ENCODE measurements around the gene ERCC5.

ERCC5 gene

GRCh38 chr13:102909971-102910370 is 64.1 kb downstream of the ERCC5 start:
- no peak for DNase-seq
- in situ Hi-C loops (cut with MboI; ENCODE audit: low pct_unique_long_range_greater_than_20kb, low sequenced_read_pairs): loop anchor here (25.0 kb wide), 1 partner anchor 227 kb away; no protein-coding TSS in a partner anchor

- no peak for DNase-seq
- in situ Hi-C loops (cut with MboI; ENCODE audit: low pct_unique_long_range_greater_than_20kb, low sequenced_read_pairs): loop anchor here (25.0 kb wide), 1 partner anchor 226 kb away; no protein-coding TSS in a partner anchor
Observed at GRCh38 chr13:102911336-102911735, 65.5 kb downstream of the ERCC5 start.

GRCh38 chr13:102912599-102912998 is 66.8 kb downstream of the ERCC5 start:
- in situ Hi-C loops (cut with MboI; ENCODE audit: low pct_unique_long_range_greater_than_20kb, low sequenced_read_pairs): loop anchor here (25.0 kb wide), 1 partner anchor 225 kb away; no protein-coding TSS in a partner anchor

GRCh38 chr13:102913914-102914313 is 68.1 kb downstream of the ERCC5 start:
- no peak for DNase-seq
- in situ Hi-C loops (cut with MboI; ENCODE audit: low pct_unique_long_range_greater_than_20kb, low sequenced_read_pairs): loop anchor here (25.0 kb wide), 1 partner anchor 223 kb away; no protein-coding TSS in a partner anchor

More at GRCh38 chr13:102912599-102912998, 66.8 kb downstream of the ERCC5 start:
- DNase-seq: no peak

GRCh38 chr13:102914339-102914930 is 68.6 kb downstream of the ERCC5 start:
- DNase-seq: no peak
- in situ Hi-C loops (cut with MboI; ENCODE audit: low pct_unique_long_range_greater_than_20kb, low sequenced_read_pairs): loop anchor here (25.0 kb wide), 1 partner anchor 223 kb away; no protein-coding TSS in a partner anchor

GRCh38 chr13:102915393-102915930 is 69.6 kb downstream of the ERCC5 start:
- no peak for DNase-seq
- in situ Hi-C loops (cut with MboI; ENCODE audit: low pct_unique_long_range_greater_than_20kb, low sequenced_read_pairs): loop anchor here (25.0 kb wide), 1 partner anchor 222 kb away; no protein-coding TSS in a partner anchor

GRCh38 chr13:102917019-102917418 is 71.2 kb downstream of the ERCC5 start:
- DNase-seq: no peak
- in situ Hi-C loops (cut with MboI; ENCODE audit: low pct_unique_long_range_greater_than_20kb, low sequenced_read_pairs): loop anchor here (25.0 kb wide), 1 partner anchor 220 kb away; no protein-coding TSS in a partner anchor

- in situ Hi-C loops (cut with MboI; ENCODE audit: low pct_unique_long_range_greater_than_20kb, low sequenced_read_pairs): loop anchor here (25.0 kb wide), 1 partner anchor 215 kb away; no protein-coding TSS in a partner anchor
- DNase-seq: no peak
Observed at GRCh38 chr13:102922184-102922583, 76.4 kb downstream of the ERCC5 start.

All from KBM-7 (cell line).